ENCODE results near the gene SLC39A12.

The SLC39A12 gene

GRCh38 chr10:18059826-18060559 lies 108.3 kb downstream of the SLC39A12 start:
- DNase-seq (ENCODE audit: low spot score), result no peak

GRCh38 chr10:18066947-18067346 lies 115.2 kb downstream of the SLC39A12 start:
- DNase-seq (ENCODE audit: low spot score), result no peak

GRCh38 chr10:18068401-18068800 lies 116.7 kb downstream of the SLC39A12 start:
- DNase-seq (ENCODE audit: low spot score), result no peak

GRCh38 chr10:18071591-18071990 lies 119.9 kb downstream of the SLC39A12 start:
- DNase-seq (ENCODE audit: low spot score), result no peak

- DNase-seq (ENCODE audit: low spot score), result no peak
Measured at GRCh38 chr10:18073314-18073713, 121.6 kb downstream of the SLC39A12 start.

- no peak for DNase-seq (ENCODE audit: low spot score)
Measured at GRCh38 chr10:18075881-18076280, 124.2 kb downstream of the SLC39A12 start.

- no peak for DNase-seq (ENCODE audit: low spot score)
Measured at GRCh38 chr10:18079665-18080295, 128.1 kb downstream of the SLC39A12 start.

GRCh38 chr10:18082381-18082780 lies 130.7 kb downstream of the SLC39A12 start:
- no peak for DNase-seq (ENCODE audit: low spot score)

GRCh38 chr10:18085855-18086254 lies 134.1 kb downstream of the SLC39A12 start:
- no peak for DNase-seq (ENCODE audit: low spot score)

- DNase-seq (ENCODE audit: low spot score), result no peak
Measured at GRCh38 chr10:18086746-18087145, 135.0 kb downstream of the SLC39A12 start.

- no peak for DNase-seq (ENCODE audit: low spot score)
Measured at GRCh38 chr10:18087355-18087754, 135.6 kb downstream of the SLC39A12 start.

Measured in CD4-positive, alpha-beta T cell treated with Interleukin-6 at 100 ng/mL for 8 hours (primary cell).